Calu3 (cell line): ENCODE results near the gene TMEM271. TPM values are rescaled to one million over a fixed set of nuclear protein-coding genes. Genes with fewer than 3 reads are reported as not detected.

Experiments used
- Bru-seq: library from RNA; stranded (reverse); fragments of 400-500 nt; gene quantifications from one replicate; lab custom pipeline; 2021; lab: Mats Ljungman, UMichigan
- BruChase-seq, 2 experiments: library from RNA; stranded (reverse); fragments of 400-500 nt; gene quantifications; one replicate each; lab custom pipeline; 2021; lab: Mats Ljungman, UMichigan
- BruUV-seq: library from RNA; stranded (reverse); fragments of 400-500 nt; replicated peaks from 2 replicates; lab custom pipeline; 2021; lab: Mats Ljungman, UMichigan
- CTCF ChIA-PET: fragments of 300-600 bp; sonication (Branson Sonifier 250); formaldehyde crosslinking; loops from one replicate; lab custom pipeline; 2022; ENCODE audit warnings: antibody characterized with exemption; lab: Charles Lee
- DNase-seq: peaks from one replicate; pipeline ENCODE4 v3.0.0; 2022
- H3K27ac Mint-ChIP-seq: one replicate; pipeline ENCODE4 v1.8.0; 2022; ENCODE audit warnings: mixed read lengths; ENCODE audit not compliant: unreplicated experiment
- H3K27me3 Mint-ChIP-seq: one replicate; pipeline ENCODE4 v1.8.0; 2022; ENCODE audit warnings: mixed read lengths; ENCODE audit not compliant: unreplicated experiment
- H3K36me3 Mint-ChIP-seq: one replicate; pipeline ENCODE4 v1.8.0; 2022; ENCODE audit warnings: mild to moderate bottlenecking, moderate library complexity, mixed read lengths; ENCODE audit not compliant: insufficient read depth, unreplicated experiment
- H3K4me1 Mint-ChIP-seq: one replicate; pipeline ENCODE4 v1.8.0; 2022; ENCODE audit warnings: mild to moderate bottlenecking, low read depth, mixed read lengths; ENCODE audit not compliant: unreplicated experiment
- H3K4me3 Mint-ChIP-seq: one replicate; pipeline ENCODE4 v1.8.0; 2022; ENCODE audit warnings: mild to moderate bottlenecking, low read depth, moderate library complexity, mixed read lengths; ENCODE audit not compliant: unreplicated experiment
- H3K9me3 Mint-ChIP-seq: one replicate; pipeline ENCODE4 v1.8.0; 2022; ENCODE audit warnings: low read depth, mixed read lengths; ENCODE audit not compliant: unreplicated experiment
- intact Hi-C: fragments of 100-400 bp; cut with micrococcal nuclease; formaldehyde crosslinking; loops from one replicate; pipeline ENCODE4 v1.10.0; 2022; ENCODE audit not compliant: unreplicated experiment
- long read RNA-seq: library from polyadenylated mRNA; stranded (forward); transcript quantifications from one replicate; pipeline ENCODE4 v2.0.0, GENCODE V29; 2022
- total RNA-seq: library from RNA; stranded (reverse); gene quantifications from 2 replicates; pipeline ENCODE4 v1.2.3, GENCODE V29; 2022
- TF ChIP-seq, protein P1 (sequence below): fragments of 200-600 bp; IDR thresholded peaks from one replicate; pipeline ENCODE4 v1.8.0; 2022; ENCODE audit warnings: antibody characterized with exemption; ENCODE audit not compliant: unreplicated experiment

Gene TMEM271, protein sequence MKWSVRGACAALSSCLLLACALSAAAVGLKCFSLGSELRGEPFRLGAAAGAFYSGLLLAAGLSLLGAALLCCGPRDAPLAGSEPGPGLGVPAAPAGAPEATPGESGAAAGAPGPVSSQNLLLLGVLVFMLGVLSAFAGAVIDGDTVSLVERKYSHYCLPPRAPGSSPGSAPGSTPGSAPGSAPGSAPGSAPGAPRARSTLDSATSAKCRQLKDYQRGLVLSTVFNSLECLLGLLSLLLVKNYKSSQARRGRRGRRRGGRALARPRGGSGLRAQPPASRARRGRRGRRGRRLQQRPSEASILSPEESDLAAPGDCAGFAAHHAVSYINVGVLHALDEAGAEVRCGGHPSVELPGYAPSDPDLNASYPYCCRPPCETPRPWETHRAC
- total RNA-seq, result not detected in 2 replicates
- Bru-seq, nascent RNA, result not detected
- BruChase-seq, experiment 1, labeled RNA remaining after a 6-hour chase, result not detected
- BruChase-seq, experiment 2, labeled RNA remaining after a 2-hour chase, result not detected
- long read RNA-seq, result 0 reads

DNA sequence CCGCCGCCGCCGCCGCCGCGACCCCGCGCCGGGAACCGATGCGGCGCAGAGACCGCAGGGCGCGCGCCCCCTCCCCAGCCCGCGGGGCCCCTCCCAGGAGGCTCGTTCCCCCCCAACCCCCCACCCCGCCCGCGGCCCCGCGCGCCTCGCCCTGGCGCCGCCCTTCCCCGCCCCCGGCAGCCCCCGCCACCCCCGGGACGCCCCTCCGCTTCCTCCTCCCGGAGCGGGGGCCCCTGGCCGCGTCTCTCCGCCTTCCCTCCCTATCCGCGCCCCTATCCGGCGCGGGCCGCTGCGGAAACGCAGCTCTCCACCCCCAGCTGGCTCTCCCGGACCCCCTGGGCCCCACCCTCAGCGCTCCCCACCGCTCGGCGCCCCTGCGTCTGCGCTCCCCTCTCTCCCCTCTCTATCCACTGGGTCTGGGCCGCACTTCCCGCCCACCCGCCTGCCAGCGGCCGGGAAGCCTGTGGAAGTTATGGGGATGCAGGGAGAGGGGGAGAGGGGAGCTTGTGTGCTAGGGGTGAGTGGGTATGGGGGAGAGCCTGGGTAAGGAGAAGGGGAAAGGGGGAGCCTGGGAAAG, at the start of gene TMEM271:
TMEM271 (minus strand) TSS at position 51 of the 577 bp plus-strand sequence. CDS start 233 bp downstream, outside the sequence.
- TF ChIP-seq, protein P1, sequence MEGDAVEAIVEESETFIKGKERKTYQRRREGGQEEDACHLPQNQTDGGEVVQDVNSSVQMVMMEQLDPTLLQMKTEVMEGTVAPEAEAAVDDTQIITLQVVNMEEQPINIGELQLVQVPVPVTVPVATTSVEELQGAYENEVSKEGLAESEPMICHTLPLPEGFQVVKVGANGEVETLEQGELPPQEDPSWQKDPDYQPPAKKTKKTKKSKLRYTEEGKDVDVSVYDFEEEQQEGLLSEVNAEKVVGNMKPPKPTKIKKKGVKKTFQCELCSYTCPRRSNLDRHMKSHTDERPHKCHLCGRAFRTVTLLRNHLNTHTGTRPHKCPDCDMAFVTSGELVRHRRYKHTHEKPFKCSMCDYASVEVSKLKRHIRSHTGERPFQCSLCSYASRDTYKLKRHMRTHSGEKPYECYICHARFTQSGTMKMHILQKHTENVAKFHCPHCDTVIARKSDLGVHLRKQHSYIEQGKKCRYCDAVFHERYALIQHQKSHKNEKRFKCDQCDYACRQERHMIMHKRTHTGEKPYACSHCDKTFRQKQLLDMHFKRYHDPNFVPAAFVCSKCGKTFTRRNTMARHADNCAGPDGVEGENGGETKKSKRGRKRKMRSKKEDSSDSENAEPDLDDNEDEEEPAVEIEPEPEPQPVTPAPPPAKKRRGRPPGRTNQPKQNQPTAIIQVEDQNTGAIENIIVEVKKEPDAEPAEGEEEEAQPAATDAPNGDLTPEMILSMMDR, result no peak
- no TSS peak for BruUV-seq
- Mint-ChIP-seq H3K36me3 (no peaks in the 10 kb centered on the region), H3K27ac (no peak within 1 kb of the TSS), H3K4me1 (no peaks in the 10 kb centered on the region), H3K9me3 (peaks cover 6% of the 10 kb centered on the region), H3K27me3 (peaks cover 23% of the 10 kb centered on the region), H3K4me3 (peak within 1 kb of the TSS; percentile 31)
- CTCF ChIA-PET, result no interaction called here
- no peak for DNase-seq
- intact Hi-C loops, result no loop called here

DNA sequence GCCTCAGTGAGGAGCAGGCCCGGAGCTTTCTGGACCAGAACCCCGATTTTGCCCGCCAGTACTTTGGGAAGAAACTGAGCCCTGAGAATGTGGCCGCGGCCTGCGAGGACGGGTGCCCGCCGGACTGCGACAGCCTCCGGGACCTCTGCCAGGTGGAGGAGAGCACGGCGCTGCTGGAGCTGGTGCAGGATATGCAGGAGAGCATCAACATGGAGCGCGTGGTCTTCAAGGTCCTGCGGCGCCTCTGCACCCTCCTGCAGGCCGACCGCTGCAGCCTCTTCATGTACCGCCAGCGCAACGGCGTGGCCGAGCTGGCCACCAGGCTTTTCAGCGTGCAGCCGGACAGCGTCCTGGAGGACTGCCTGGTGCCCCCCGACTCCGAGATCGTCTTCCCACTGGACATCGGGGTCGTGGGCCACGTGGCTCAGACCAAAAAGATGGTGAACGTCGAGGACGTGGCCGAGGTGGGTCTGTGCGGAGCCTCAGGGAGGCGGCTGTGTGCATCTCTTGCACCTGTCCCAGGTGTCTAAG, 49.6 kb upstream of the TMEM271 start:
- Mint-ChIP-seq H3K4me3 (no peak overlapping the region), H3K9me3 (peaks cover 3% of the 10 kb centered on the region), H3K4me1 (no peaks in the 10 kb centered on the region), H3K27me3 (no peaks in the 10 kb centered on the region), H3K36me3 (peaks cover 11% of the 10 kb centered on the region), H3K27ac (no peak overlapping the region)
- DNase-seq, result no peak
- intact Hi-C loops, result no loop called here
- TF ChIP-seq, protein P1, result no peak
- CTCF ChIA-PET, result no interaction called here
- no TSS peak for BruUV-seq

DNA sequence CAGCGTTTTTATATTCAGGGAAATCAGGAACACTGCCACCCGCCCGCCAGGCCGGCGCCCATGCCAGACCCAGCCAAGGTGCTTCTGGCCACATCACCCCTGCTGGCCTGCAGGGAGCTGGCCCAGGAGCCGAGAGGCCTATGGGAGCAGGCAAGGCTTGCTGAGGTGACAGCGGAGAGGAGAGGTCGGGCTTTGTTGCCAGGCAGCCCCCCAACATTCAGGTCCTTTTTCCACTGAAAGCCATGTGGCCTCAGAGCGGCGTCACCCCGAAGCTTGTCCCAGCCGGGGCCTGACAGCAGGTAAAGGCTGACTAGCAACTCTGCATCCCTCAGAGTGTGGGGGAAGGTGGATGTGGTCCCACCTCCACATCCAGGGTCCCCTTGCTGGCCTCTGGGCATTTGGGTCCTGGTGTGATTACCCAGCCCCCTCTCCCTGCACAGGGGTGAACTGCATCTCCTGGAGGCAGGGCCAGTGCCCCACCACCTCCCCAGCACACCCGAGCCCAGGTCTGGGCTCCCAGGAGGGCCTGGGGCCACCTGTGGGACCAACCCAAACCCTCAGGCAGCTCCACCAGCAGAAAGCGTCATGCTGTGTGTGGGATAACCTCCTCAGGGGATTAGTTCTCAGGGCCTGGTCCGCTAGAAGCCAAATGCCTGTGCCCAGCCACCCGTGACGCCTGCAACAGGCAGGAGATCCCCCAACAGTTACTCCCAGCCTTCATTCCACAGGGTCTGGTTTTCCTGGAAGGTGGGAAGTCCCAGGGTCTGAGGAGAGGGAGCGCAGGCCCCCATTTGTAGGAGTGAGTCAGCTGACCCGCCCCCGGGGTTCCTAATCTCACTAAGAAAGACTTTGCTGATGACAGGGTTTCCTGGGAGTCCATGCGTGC, 48.9 kb upstream of the TMEM271 start, which contains the start of gene PDE6B:
PDE6B (plus strand) TSS at position 869 of the 886 bp plus-strand sequence. CDS start 54 bp downstream, outside the sequence.
- no peaks in the 10 kb centered on the region for H3K4me1 Mint-ChIP-seq
- no peaks in the 10 kb centered on the region for H3K27me3 Mint-ChIP-seq
- no TSS peak for BruUV-seq

More for the DNA sequence above, 48.9 kb upstream of the TMEM271 start, which contains the start of gene PDE6B:
- H3K27ac Mint-ChIP-seq, result no peak within 1 kb of the TSS
- no peak within 1 kb of the TSS for H3K4me3 Mint-ChIP-seq
- H3K9me3 Mint-ChIP-seq, result peaks cover 3% of the 10 kb centered on the region
- TF ChIP-seq, protein P1, result no peak
- CTCF ChIA-PET, result no interaction called here
- intact Hi-C loops, result no loop called here
- H3K36me3 Mint-ChIP-seq, result peaks cover 8% of the 10 kb centered on the region
- DNase-seq, result no peak
